GM23248 (cell line): ENCODE results near the gene GRK2.

ENCODE experiments used
- EZH2 ChIP-seq: fragments of 200-600 bp; sonication (generic); IDR thresholded peaks from 2 replicates; pipeline ENCODE4 v1.6.1; 2018; ENCODE audit warnings: antibody characterized with exemption, mild to moderate bottlenecking; ENCODE audit not compliant: insufficient read depth, poor library complexity, severe bottlenecking
- EZH2phosphoT487 ChIP-seq: fragments of 200-600 bp; sonication (generic); IDR thresholded peaks from 2 replicates; pipeline ENCODE4 v1.6.1; 2018; ENCODE audit warnings: antibody characterized with exemption, moderate library complexity, mild to moderate bottlenecking, low read depth; ENCODE audit not compliant: insufficient read depth

DNA sequence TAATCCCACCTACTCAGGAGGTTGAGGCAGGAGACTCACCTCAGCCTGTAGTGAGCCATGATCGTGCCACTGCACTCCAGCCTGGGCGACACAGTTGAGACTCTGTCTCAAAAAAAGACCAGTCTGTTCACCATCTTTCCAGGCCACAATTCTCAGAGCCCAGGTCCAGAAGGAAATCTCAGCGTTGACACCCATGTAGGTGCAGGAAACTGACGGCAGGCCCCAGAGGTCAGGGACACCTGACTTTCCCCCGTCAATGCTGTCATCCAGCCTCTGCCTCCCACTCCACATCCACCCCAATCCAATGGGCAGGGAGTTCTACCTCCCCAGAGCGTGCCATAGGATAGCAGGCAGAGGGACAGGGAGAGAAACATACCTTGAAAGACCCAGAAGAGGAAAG, 5.9 kb upstream of the GRK2 start:
- TF ChIP-seq EZH2 (no peak), EZH2phosphoT487 (no peak)
